K562 (cell line): ENCODE measurements around the gene CTDSPL. TPM values are rescaled to one million over a fixed set of nuclear protein-coding genes. Genes with fewer than 3 reads are reported as not detected.
A peak's percentile ranks its signal among the peaks of the same experiment; 100 is the strongest.

Experiments used
- ATAC-seq: fragments of 200-7000 bp; cut with Tn5 transposase; 3 replicates; pipeline ENCODE4 v1.9.1; 2020; ENCODE audit warnings: moderate library complexity
- BruUV-seq: library from RNA; stranded (reverse); fragments of 400-500 nt; replicated peaks from 2 replicates; lab custom pipeline; 2021; lab: Mats Ljungman, UMichigan
- CTCF ChIA-PET: fragments of 300-600 bp; formaldehyde crosslinking; extraction: SDS; loops from one replicate; lab custom pipeline; 2021; ENCODE audit warnings: low intra/inter-chr PET ratio; lab: Yijun Ruan, JAX
- POLR2A ChIA-PET: fragments of 300-600, 350-650 bp; sonication (Branson Sonifier 250); formaldehyde crosslinking; extraction: SDS; loops from one replicate; lab custom pipeline; 2021; ENCODE audit warnings: antibody characterized with exemption, inconsistent platforms; lab: Yijun Ruan, JAX
- DNase-seq, 4 experiments: peaks; one replicate each; pipeline versions ENCODE4 v3.0.0 to v3.0.0-alpha.2; 2011 to 2018; ENCODE audit warnings: low spot score in 3 of 4, mixed read lengths in 3 of 4; ENCODE audit errors: extremely low read depth in 1 of 4
- FAIRE-seq: peaks from 2 replicates; lab custom pipeline; 2011; peaks lifted over from hg19 to GRCh38; lab: Jason Lieb, UNC
- H2AFZ ChIP-seq: 2 replicates; pipeline ENCODE4 v1.6.0; 2011; ENCODE audit warnings: low read depth, low read length, control low read depth, inconsistent platforms
- H3K27ac ChIP-seq: fragments of 200-600 bp; 3 replicates; pipeline ENCODE4 v1.8.0; 2011; ENCODE audit warnings: low read depth, mild to moderate bottlenecking, control low read depth, inconsistent platforms, low read length, moderate library complexity, mixed read lengths; ENCODE audit errors: extremely low read depth
- H3K27me3 ChIP-seq, 2 experiments: fragments of 300-600 bp in 1 of 2; 2 replicates in 1 of 2; 3 replicates in 1 of 2; pipeline versions ENCODE4 v1.6.0 to v1.8.0; 2011; ENCODE audit warnings: inconsistent platforms in 2 of 2, low read length in 2 of 2, mild to moderate bottlenecking in 1 of 2, mixed read lengths in 1 of 2, moderate library complexity in 1 of 2; ENCODE audit not compliant: control insufficient read depth in 2 of 2, insufficient read depth in 2 of 2
- H3K36me3 ChIP-seq: fragments of 300-600 bp; 3 replicates; pipeline ENCODE4 v1.8.0; 2011; ENCODE audit warnings: mild to moderate bottlenecking, low read length, inconsistent platforms; ENCODE audit not compliant: control insufficient read depth, insufficient read depth
- H3K4me1 ChIP-seq, 2 experiments: fragments of 200-600 bp in 1 of 2; replicated peaks in 1 of 2; 2 replicates in 1 of 2; 3 replicates in 1 of 2; pipeline versions ENCODE4 v1.5.1 to v1.8.0; 2011; ENCODE audit warnings: inconsistent platforms in 2 of 2, low read length in 2 of 2, mild to moderate bottlenecking in 1 of 2, mixed read lengths in 1 of 2, moderate library complexity in 1 of 2; ENCODE audit not compliant: control insufficient read depth in 2 of 2, insufficient read depth in 2 of 2
- H3K4me2 ChIP-seq: 2 replicates; pipeline ENCODE4 v1.6.1; 2011; ENCODE audit warnings: low read length, control low read depth, inconsistent platforms, mixed read lengths; ENCODE audit not compliant: insufficient read depth
- H3K4me3 ChIP-seq: fragments of 200-600 bp; sonication (generic), shearing (Covaris generic); 2 replicates; pipeline ENCODE4 v1.5.1; 2016; ENCODE audit warnings: control low read depth, inconsistent platforms
- H3K79me2 ChIP-seq: fragments of 200-600 bp; 3 replicates; pipeline ENCODE4 v1.8.0; 2011; ENCODE audit warnings: low read length, inconsistent platforms; ENCODE audit not compliant: control insufficient read depth, insufficient read depth
- H3K9ac ChIP-seq, 2 experiments: 2 replicates each; pipeline versions ENCODE4 v1.6.0 to v1.6.1; 2011; ENCODE audit warnings: low read depth in 2 of 2, low read length in 2 of 2, control low read depth in 1 of 2, inconsistent platforms in 1 of 2, mild to moderate bottlenecking in 1 of 2, mixed read lengths in 1 of 2; ENCODE audit not compliant: insufficient read depth in 1 of 2
- H3K9me1 ChIP-seq: one replicate; pipeline ENCODE4 v1.6.0; 2011; ENCODE audit warnings: inconsistent platforms, mild to moderate bottlenecking, low read length, moderate library complexity; ENCODE audit not compliant: control insufficient read depth, insufficient read depth
- H3K9me3 ChIP-seq: replicated peaks from 2 replicates; pipeline ENCODE4 v1.5.1; 2011; ENCODE audit warnings: low read depth, low read length, inconsistent platforms; ENCODE audit not compliant: control insufficient read depth, insufficient read depth
- H4K20me1 ChIP-seq: replicated peaks from 2 replicates; pipeline ENCODE4 v1.6.1; 2011; ENCODE audit warnings: low read length, inconsistent platforms, mixed read lengths; ENCODE audit not compliant: control insufficient read depth, insufficient read depth
- CCAR2 ChIP-seq: fragments of 200-400 bp; formaldehyde crosslinking; IDR thresholded peaks from 2 replicates; pipeline ENCODE4 v1.6.1; 2017; ENCODE audit warnings: mild to moderate bottlenecking, low read depth, low read length
- CSDE1 ChIP-seq, 2 experiments: fragments of 450-650 bp; IDR thresholded peaks; 2 replicates each; pipeline ENCODE4 v1.6.1; 2016; ENCODE audit warnings: mild to moderate bottlenecking in 1 of 2
- GATAD2A ChIP-seq: fragments of 450-650 bp; IDR thresholded peaks from 2 replicates; pipeline ENCODE4 v1.6.1; 2017
- NCOA2 ChIP-seq, 2 experiments: fragments of 450-650 bp; IDR thresholded peaks; 2 replicates each; pipeline ENCODE4 v1.6.1; 2018; ENCODE audit warnings: mild to moderate bottlenecking in 2 of 2, moderate library complexity in 1 of 2; ENCODE audit not compliant: partially characterized antibody in 2 of 2
- NR2F6 ChIP-seq: fragments of 450-650 bp; formaldehyde crosslinking; IDR thresholded peaks from 2 replicates; pipeline ENCODE4 v1.4.0; 2020; ENCODE audit warnings: mild to moderate bottlenecking
- PHF20 ChIP-seq: fragments of 450-650 bp; IDR thresholded peaks from 2 replicates; pipeline ENCODE4 v1.6.1; 2018; ENCODE audit not compliant: partially characterized antibody
- RAD21 ChIP-seq, 2 experiments: fragments of 250-450 bp in 1 of 2; fragments of 450-650 bp in 1 of 2; sonication (Bioruptor Pico) in 1 of 2; formaldehyde crosslinking in 1 of 2; IDR thresholded peaks in 1 of 2; conservative IDR thresholded peaks in 1 of 2; 2 replicates each; pipeline versions ENCODE4 v1.4.0 to v1.8.0; 2020 to 2022; ENCODE audit warnings: mild to moderate bottlenecking in 2 of 2, moderate library complexity in 1 of 2
- RBM14 ChIP-seq: fragments of 200-400 bp; formaldehyde crosslinking; IDR thresholded peaks from 2 replicates; pipeline ENCODE4 v1.6.1; 2018; ENCODE audit warnings: low read depth, mild to moderate bottlenecking, low read length, moderate library complexity, borderline replicate concordance; ENCODE audit not compliant: insufficient read depth
- YY1 ChIP-seq, 3 experiments: IDR thresholded peaks; 2 replicates each; pipeline ENCODE4 v1.6.1; 2011; ENCODE audit warnings: low read length in 2 of 3, mild to moderate bottlenecking in 2 of 3, moderate library complexity in 2 of 3, borderline replicate concordance in 1 of 3, control low read depth in 1 of 3, low read depth in 1 of 3; ENCODE audit not compliant: insufficient read depth in 3 of 3, insufficient replicate concordance in 2 of 3, control insufficient read depth in 1 of 3, insufficient read length in 1 of 3; ENCODE audit errors: extremely low read depth in 1 of 3
- ZNF561 ChIP-seq: fragments of 450-650 bp; formaldehyde crosslinking; conservative IDR thresholded peaks from 2 replicates; pipeline ENCODE4 v1.4.0; 2020; ENCODE audit warnings: mild to moderate bottlenecking, moderate library complexity
- ZNF583 ChIP-seq: fragments of 250-450 bp; sonication (Bioruptor Pico); IDR thresholded peaks from 2 replicates; pipeline ENCODE4 v1.4.0; 2020
- WGBS: fragments of 100-300 bp; shearing (Covaris generic); methylation state at CpG from one replicate; pipeline ENCODE4 v1.1.6; 2016; ENCODE audit warnings: low coverage, mixed read lengths; ENCODE audit not compliant: insufficient coverage; ENCODE audit errors: missing lambda C conversion rate; 5-methylcytosine and 5-hydroxymethylcytosine counted together
- in situ Hi-C: fragments of 300-500 bp; cut with MboI; formaldehyde crosslinking; loops from 4 replicates; pipeline ENCODE4 v1.15.0; 2018; ENCODE audit warnings: inconsistent platforms, mixed read lengths
- intact Hi-C: fragments of 100-400 bp; cut with micrococcal nuclease; formaldehyde crosslinking; loops from 2 replicates; pipeline ENCODE4 v1.14.2; 2022
- polyA plus RNA-seq, 8 experiments: library from polyadenylated mRNA; depleted of rRNA in 4 of 8; stranded (reverse) in 5 of 8; unstranded in 3 of 8; fragments of >200 nt; fragmentation: Nextera tagmentation in 2 of 8; fragmentation: Illumina TruSeq in 1 of 8; extraction: Ambion mirVana in 2 of 8; extraction: Trizol in 1 of 8; gene quantifications; 2 replicates each; pipeline versions ENCODE4 v1.2.1 to v1.2.3, GENCODE V29; 2011 to 2014; ENCODE audit warnings: inconsistent platforms in 1 of 8, missing spikeins in 1 of 8
- total RNA-seq, 7 experiments: library from RNA; depleted of rRNA in 6 of 7; stranded (reverse); fragments of >200 nt in 6 of 7; fragmentation: Illumina TruSeq in 2 of 7; extraction: Trizol in 2 of 7; gene quantifications; 2 replicates each; pipeline versions ENCODE4 v1.2.1 to v1.2.3, GENCODE V29; 2011 to 2021; ENCODE audit warnings: low replicate concordance in 1 of 7
- TF ChIP-seq, protein P1 (sequence below): fragments of 450-650 bp; IDR thresholded peaks from one replicate; pipeline ENCODE4 v1.6.1; 2018; ENCODE audit warnings: mild to moderate bottlenecking, moderate library complexity; ENCODE audit not compliant: partially characterized antibody
- TF ChIP-seq, protein P2 (sequence below), 3 experiments: fragments of 200-800 bp in 1 of 3; sonication (Bioruptor generic) in 1 of 3; sonication (generic) in 1 of 3; formaldehyde crosslinking in 1 of 3; IDR thresholded peaks; 2 replicates each; pipeline versions ENCODE4 v1.6.1 to v1.8.0; 2016 to 2022; ENCODE audit warnings: mild to moderate bottlenecking in 2 of 3, missing compliant biosample characterization in 2 of 3, missing genetic modification characterization in 2 of 3, missing genetic modification reagents in 1 of 3
- TF ChIP-seq, protein P3 (sequence below), 3 experiments: IDR thresholded peaks in 2 of 3; conservative IDR thresholded peaks in 1 of 3; 2 replicates each; pipeline ENCODE4 v1.5.1; 2011 to 2012; ENCODE audit warnings: low read length in 3 of 3, mild to moderate bottlenecking in 3 of 3, control low read depth in 2 of 3, improper control_type of control experiment in 1 of 3, inconsistent platforms in 1 of 3, low read depth in 1 of 3, mixed read lengths in 1 of 3, moderate library complexity in 1 of 3; ENCODE audit not compliant: insufficient read depth in 2 of 3
- TF ChIP-seq, protein P4 (sequence below): sonication (generic); formaldehyde crosslinking; IDR thresholded peaks from 2 replicates; pipeline ENCODE4 v1.5.0; 2020; ENCODE audit warnings: missing genetic modification reagents

CTDSPL gene
- total and polyA plus RNA-seq, 9 of the 15 experiments (the other 6 are each of a cell fraction or from before 2014, with no cell fraction given): 5.1 to 19.3 (median 11.3) TPM

DNA sequence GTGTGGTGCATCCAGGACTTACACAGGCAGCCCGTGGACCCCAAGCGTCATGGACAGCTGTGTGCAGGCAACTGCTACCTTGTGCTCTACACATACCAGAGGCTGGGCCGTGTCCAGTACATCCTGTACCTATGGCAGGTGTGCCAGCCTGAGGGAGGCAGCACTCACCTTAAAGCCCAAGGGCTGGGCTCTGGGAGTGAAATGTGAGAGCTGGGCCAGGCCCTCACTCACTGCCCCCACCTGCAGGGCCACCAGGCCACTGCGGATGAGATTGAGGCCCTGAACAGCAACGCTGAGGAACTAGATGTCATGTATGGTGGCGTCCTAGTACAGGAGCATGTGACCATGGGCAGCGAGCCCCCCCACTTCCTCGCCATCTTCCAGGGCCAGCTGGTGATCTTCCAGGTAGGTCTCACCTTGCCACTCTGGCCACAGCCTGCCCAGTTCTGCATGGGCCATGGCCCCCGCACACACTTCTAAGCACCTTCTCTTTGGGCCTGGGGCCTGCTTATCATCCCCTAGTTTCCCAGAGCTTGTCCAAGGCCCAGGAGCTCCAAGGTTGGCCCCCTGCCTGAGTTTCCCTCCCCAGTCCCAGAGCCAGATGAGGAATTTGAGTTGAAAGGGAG, 139.9 kb downstream of the CTDSPL start:
- no peak for FAIRE-seq
- BruUV-seq: no TSS peak
- Histone ChIP-seq H3K36me3 (peaks cover 65% of the 10 kb centered on the region), H3K9me3 (no peaks in the 10 kb centered on the region), H3K4me2 (no peak overlapping the region), H2AFZ (no peak overlapping the region), H3K4me1 (peaks cover 30 to 58% of the 10 kb centered on the region in 2 experiments), H3K79me2 (peaks cover 2% of the 10 kb centered on the region; the same call in 1 of the 3 replicates), H3K4me3 (no peak overlapping the region), H3K27ac (no peak overlapping the region), H3K9ac (peak overlapping the region in 1 of 2 experiments; percentile 53; a peak in 2 of 4 replicates), H4K20me1 (peaks cover 14% of the 10 kb centered on the region), H3K27me3 (no peaks in the 10 kb centered on the region), H3K9me1 (peaks cover 2% of the 10 kb centered on the region)
- intact Hi-C loops: no loop called here
- ChIA-PET CTCF (interaction anchor here (0.7 to 5.0 kb wide), 3 partner anchors 15 to 146 kb away, joined by 3 to 62 read pairs (median 4); no protein-coding TSS in a partner anchor), POLR2A (interaction anchor here (0.6 to 1.2 kb wide), 4 partner anchors 9 to 1605 kb away, joined by 3 to 5 read pairs (median 4); no protein-coding TSS in a partner anchor)
- WGBS: 78% methylated on average over 8 of the region's 9 CpGs
- no peak for ATAC-seq
- in situ Hi-C loops: no loop called here
- DNase-seq: peak in 1 of 4 experiments; percentile 26
- TF ChIP-seq, protein P1, sequence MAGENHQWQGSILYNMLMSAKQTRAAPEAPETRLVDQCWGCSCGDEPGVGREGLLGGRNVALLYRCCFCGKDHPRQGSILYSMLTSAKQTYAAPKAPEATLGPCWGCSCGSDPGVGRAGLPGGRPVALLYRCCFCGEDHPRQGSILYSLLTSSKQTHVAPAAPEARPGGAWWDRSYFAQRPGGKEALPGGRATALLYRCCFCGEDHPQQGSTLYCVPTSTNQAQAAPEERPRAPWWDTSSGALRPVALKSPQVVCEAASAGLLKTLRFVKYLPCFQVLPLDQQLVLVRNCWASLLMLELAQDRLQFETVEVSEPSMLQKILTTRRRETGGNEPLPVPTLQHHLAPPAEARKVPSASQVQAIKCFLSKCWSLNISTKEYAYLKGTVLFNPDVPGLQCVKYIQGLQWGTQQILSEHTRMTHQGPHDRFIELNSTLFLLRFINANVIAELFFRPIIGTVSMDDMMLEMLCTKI: no peak
- TF ChIP-seq NCOA2 (IDR thresholded peaks at IDR 0.05; ENCODE audit: partially characterized antibody in 2 of 2) (no peak), RBM14 (no peak), ZNF583 (CRISPR knock-in tag) (no peak), CSDE1 (IDR thresholded peaks at IDR 0.05) (no peak), RAD21 (CRISPR knock-in tag; conservative IDR thresholded peaks at IDR 0.05 in 1 of 2, IDR thresholded peaks at IDR 0.05 in 1 of 2) (peak in 1 of 2 experiments; percentile 43; a peak in 2 of 4 replicates), NR2F6 (no peak), ZNF561 (CRISPR knock-in tag) (no peak), PHF20 (no peak), GATAD2A (no peak), YY1 (IDR thresholded peaks at IDR 0.05; ENCODE audit: borderline replicate concordance in 1 of 3, control insufficient read depth in 1 of 3, extremely low read depth in 1 of 3, insufficient read depth in 3 of 3, insufficient read length in 1 of 3, insufficient replicate concordance in 2 of 3, low read depth in 1 of 3, low read length in 2 of 3) (no peak), CCAR2 (no peak)
- TF ChIP-seq, protein P2, sequence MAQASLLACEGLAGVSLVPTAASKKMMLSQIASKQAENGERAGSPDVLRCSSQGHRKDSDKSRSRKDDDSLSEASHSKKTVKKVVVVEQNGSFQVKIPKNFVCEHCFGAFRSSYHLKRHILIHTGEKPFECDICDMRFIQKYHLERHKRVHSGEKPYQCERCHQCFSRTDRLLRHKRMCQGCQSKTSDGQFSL (CRISPR knock-in tag; IDR thresholded peaks at IDR 0.05): peak; percentile 19; the same call in 1 of the 2 replicates
- TF ChIP-seq, protein P2 (tag; IDR thresholded peaks at IDR 0.05): no peak
- TF ChIP-seq, protein P3, sequence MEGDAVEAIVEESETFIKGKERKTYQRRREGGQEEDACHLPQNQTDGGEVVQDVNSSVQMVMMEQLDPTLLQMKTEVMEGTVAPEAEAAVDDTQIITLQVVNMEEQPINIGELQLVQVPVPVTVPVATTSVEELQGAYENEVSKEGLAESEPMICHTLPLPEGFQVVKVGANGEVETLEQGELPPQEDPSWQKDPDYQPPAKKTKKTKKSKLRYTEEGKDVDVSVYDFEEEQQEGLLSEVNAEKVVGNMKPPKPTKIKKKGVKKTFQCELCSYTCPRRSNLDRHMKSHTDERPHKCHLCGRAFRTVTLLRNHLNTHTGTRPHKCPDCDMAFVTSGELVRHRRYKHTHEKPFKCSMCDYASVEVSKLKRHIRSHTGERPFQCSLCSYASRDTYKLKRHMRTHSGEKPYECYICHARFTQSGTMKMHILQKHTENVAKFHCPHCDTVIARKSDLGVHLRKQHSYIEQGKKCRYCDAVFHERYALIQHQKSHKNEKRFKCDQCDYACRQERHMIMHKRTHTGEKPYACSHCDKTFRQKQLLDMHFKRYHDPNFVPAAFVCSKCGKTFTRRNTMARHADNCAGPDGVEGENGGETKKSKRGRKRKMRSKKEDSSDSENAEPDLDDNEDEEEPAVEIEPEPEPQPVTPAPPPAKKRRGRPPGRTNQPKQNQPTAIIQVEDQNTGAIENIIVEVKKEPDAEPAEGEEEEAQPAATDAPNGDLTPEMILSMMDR (IDR thresholded peaks at IDR 0.05 in 2 of 3, conservative IDR thresholded peaks at IDR 0.05 in 1 of 3; ENCODE audit: insufficient read depth in 2 of 3, low read depth in 1 of 3, low read length in 3 of 3): peak; percentile 54 to 70 (median 67)
- TF ChIP-seq, protein P4, sequence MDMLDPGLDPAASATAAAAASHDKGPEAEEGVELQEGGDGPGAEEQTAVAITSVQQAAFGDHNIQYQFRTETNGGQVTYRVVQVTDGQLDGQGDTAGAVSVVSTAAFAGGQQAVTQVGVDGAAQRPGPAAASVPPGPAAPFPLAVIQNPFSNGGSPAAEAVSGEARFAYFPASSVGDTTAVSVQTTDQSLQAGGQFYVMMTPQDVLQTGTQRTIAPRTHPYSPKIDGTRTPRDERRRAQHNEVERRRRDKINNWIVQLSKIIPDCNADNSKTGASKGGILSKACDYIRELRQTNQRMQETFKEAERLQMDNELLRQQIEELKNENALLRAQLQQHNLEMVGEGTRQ (CRISPR knock-in tag): no peak
